Measurements from ENCODE around the gene PTPRR.

DNA sequence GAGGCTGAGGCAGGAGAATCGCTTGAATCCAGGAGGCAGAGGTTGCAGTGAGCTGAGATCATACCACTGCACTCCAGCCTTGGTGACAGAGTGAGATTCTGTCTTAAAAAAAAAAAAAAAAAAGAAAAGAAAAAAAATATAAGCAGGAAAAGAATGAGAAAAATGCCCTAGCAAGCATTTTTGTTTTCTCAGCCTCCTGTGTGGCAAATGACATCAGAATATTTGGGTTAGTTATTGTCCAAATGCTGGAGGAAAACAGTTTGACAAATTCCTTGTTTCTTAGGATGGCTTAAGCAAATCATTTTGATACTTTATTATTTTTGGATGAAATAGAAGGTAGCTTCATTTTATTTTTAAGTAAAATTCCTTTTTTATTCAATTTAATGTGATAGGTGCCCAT is 7.5 kb upstream of the PTPRR start:
- TF ChIP-seq, protein P1, sequence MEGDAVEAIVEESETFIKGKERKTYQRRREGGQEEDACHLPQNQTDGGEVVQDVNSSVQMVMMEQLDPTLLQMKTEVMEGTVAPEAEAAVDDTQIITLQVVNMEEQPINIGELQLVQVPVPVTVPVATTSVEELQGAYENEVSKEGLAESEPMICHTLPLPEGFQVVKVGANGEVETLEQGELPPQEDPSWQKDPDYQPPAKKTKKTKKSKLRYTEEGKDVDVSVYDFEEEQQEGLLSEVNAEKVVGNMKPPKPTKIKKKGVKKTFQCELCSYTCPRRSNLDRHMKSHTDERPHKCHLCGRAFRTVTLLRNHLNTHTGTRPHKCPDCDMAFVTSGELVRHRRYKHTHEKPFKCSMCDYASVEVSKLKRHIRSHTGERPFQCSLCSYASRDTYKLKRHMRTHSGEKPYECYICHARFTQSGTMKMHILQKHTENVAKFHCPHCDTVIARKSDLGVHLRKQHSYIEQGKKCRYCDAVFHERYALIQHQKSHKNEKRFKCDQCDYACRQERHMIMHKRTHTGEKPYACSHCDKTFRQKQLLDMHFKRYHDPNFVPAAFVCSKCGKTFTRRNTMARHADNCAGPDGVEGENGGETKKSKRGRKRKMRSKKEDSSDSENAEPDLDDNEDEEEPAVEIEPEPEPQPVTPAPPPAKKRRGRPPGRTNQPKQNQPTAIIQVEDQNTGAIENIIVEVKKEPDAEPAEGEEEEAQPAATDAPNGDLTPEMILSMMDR (conservative IDR thresholded peaks at IDR 0.05; ENCODE audit: low read length) = no peak
- no peak for TF ChIP-seq EZH2phosphoT487 (IDR thresholded peaks at IDR 0.05; ENCODE audit: borderline replicate concordance)

Measured in Loucy (cell line).